ENCODE data around the gene C1QTNF8. TPM values are rescaled to one million over a fixed set of nuclear protein-coding genes. Genes with fewer than 3 reads are reported as not detected.
A peak's percentile ranks its signal among the peaks of the same experiment; 100 is the strongest.

The C1QTNF8 gene
- total RNA-seq, 1 donor from 2014 or later = not detected

DNA sequence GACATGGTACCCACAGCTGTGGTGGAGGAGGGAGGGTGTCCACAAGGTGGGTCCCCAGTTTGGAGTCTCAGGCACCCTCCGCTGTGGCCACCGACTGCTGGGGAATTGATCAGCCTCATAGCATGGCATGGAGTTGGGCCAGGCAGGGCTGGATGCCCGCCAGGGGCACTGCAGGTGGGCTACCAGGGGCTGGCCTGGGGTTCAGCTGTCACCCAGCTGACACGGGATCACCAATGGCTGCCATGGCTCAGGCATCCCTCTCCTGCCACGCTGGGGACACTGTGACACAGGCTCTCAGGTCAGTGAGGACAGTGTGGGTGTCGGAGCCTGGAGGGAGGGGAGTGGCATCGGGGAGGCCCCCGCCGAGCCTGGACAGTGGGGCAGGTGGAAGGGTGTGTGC is 43.3 kb downstream of the C1QTNF8 start:
- Mint-ChIP-seq H3K9me3 (no peaks in the 10 kb centered on the region), H3K4me1 (peaks cover 3% of the 10 kb centered on the region), H3K27me3 (ENCODE audit: insufficient read depth, low read depth) (peaks cover 10% of the 10 kb centered on the region), H3K36me3 (no peaks in the 10 kb centered on the region), H3K4me3 (no peak overlapping the region), H3K27ac (no peak overlapping the region)
- no peak overlapping the region for H3K4me3 ChIP-seq
- no peaks in the 10 kb centered on the region for H4K20me1 ChIP-seq (ENCODE audit: low read depth)
- no peaks in the 10 kb centered on the region for H3F3A ChIP-seq (ENCODE audit: low read depth)
- H2AFZ ChIP-seq (replicated peaks) = no peak overlapping the region
- no peaks in the 10 kb centered on the region for H3K27me3 ChIP-seq
- no peak for TF ChIP-seq EZH2 (IDR thresholded peaks at IDR 0.05)
- no peak for TF ChIP-seq EZH2phosphoT487 (IDR thresholded peaks at IDR 0.05)
- TF ChIP-seq, protein P1, sequence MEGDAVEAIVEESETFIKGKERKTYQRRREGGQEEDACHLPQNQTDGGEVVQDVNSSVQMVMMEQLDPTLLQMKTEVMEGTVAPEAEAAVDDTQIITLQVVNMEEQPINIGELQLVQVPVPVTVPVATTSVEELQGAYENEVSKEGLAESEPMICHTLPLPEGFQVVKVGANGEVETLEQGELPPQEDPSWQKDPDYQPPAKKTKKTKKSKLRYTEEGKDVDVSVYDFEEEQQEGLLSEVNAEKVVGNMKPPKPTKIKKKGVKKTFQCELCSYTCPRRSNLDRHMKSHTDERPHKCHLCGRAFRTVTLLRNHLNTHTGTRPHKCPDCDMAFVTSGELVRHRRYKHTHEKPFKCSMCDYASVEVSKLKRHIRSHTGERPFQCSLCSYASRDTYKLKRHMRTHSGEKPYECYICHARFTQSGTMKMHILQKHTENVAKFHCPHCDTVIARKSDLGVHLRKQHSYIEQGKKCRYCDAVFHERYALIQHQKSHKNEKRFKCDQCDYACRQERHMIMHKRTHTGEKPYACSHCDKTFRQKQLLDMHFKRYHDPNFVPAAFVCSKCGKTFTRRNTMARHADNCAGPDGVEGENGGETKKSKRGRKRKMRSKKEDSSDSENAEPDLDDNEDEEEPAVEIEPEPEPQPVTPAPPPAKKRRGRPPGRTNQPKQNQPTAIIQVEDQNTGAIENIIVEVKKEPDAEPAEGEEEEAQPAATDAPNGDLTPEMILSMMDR (IDR thresholded peaks at IDR 0.05) = no peak
- no peak overlapping the region for H3K9ac ChIP-seq
- no peak overlapping the region for H3K27ac ChIP-seq
- no peak overlapping the region for H3K4me2 ChIP-seq
- no peaks in the 10 kb centered on the region for H3K36me3 ChIP-seq
- H3K9me3 ChIP-seq (ENCODE audit: low read depth) = no peaks in the 10 kb centered on the region
- no peaks in the 10 kb centered on the region for H3K79me2 ChIP-seq (ENCODE audit: low read depth)
- no peak for DNase-seq (ENCODE audit: low spot score)
- H3K4me1 ChIP-seq = peaks cover 16% of the 10 kb centered on the region

DNA sequence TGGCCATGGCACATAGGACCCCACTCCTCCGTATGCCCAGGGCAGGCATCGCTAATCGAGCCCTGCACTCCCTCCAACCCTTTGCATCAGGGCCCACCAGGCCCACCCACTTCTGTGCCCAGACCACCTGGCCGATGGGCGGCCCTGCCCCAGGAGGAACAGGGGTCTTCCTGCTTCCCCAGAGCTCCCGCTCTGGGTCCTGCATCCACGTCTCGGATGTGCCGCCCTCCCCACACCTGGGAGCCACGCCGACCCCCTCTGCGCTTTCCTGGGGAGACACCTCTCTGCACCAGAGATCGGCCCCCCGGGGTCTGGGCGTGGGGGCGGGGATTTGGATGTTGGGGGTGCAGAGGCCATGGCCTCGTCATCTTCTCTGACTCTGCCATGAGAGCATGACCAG is 44.6 kb downstream of the C1QTNF8 start:
- Mint-ChIP-seq H3K4me3 (no peak overlapping the region), H3K4me1 (peaks cover 3% of the 10 kb centered on the region), H3K9me3 (no peaks in the 10 kb centered on the region), H3K27ac (no peak overlapping the region), H3K27me3 (ENCODE audit: insufficient read depth, low read depth) (peaks cover 10% of the 10 kb centered on the region), H3K36me3 (no peaks in the 10 kb centered on the region)
- no peak overlapping the region for H3K4me2 ChIP-seq
- H3K4me1 ChIP-seq = peaks cover 16% of the 10 kb centered on the region
- no peak overlapping the region for H3K9ac ChIP-seq
- no peak for TF ChIP-seq EZH2 (IDR thresholded peaks at IDR 0.05)
- TF ChIP-seq EZH2phosphoT487 (IDR thresholded peaks at IDR 0.05) = no peak
- TF ChIP-seq, protein P1 (IDR thresholded peaks at IDR 0.05) = no peak
- H3K36me3 ChIP-seq = no peaks in the 10 kb centered on the region
- H3K9me3 ChIP-seq (ENCODE audit: low read depth) = no peaks in the 10 kb centered on the region
- H3K27ac ChIP-seq = no peak overlapping the region
- H3K4me3 ChIP-seq = no peak overlapping the region
- no peak overlapping the region for H2AFZ ChIP-seq (replicated peaks)
- no peaks in the 10 kb centered on the region for H3K27me3 ChIP-seq
- H4K20me1 ChIP-seq (ENCODE audit: low read depth) = no peaks in the 10 kb centered on the region
- DNase-seq (ENCODE audit: low spot score) = no peak
- no peaks in the 10 kb centered on the region for H3K79me2 ChIP-seq (ENCODE audit: low read depth)
- H3F3A ChIP-seq (ENCODE audit: low read depth) = no peaks in the 10 kb centered on the region

DNA sequence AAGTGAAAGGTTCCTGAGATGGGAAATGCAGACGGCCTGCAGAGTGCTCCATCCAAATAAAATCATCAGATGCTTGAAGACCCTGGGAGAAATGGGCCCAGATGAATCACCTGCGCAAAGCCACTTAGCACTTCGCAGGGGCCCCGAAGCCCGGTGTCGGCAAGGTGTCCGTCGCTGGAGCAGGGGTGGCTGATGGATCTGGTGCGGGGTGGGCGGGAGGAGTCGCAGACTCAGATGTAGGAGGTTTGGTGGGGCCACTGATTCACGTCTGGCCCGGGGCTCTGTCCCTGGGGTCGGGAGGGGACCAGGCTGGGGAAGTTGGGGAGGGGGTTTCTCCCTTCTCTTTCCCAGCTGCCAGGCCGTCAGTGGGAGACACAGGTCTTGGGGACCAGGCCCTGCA is 45.1 kb downstream of the C1QTNF8 start:
- no peaks in the 10 kb centered on the region for H3F3A ChIP-seq (ENCODE audit: low read depth)
- Mint-ChIP-seq H3K9me3 (no peaks in the 10 kb centered on the region), H3K27me3 (ENCODE audit: insufficient read depth, low read depth) (peaks cover 10% of the 10 kb centered on the region), H3K4me3 (no peak overlapping the region), H3K27ac (peak overlapping the region; percentile 60), H3K36me3 (no peaks in the 10 kb centered on the region), H3K4me1 (peaks cover 3% of the 10 kb centered on the region)
- TF ChIP-seq EZH2phosphoT487 (IDR thresholded peaks at IDR 0.05) = no peak
- TF ChIP-seq, protein P1 (IDR thresholded peaks at IDR 0.05) = no peak
- no peak for TF ChIP-seq EZH2 (IDR thresholded peaks at IDR 0.05)
- H4K20me1 ChIP-seq (ENCODE audit: low read depth) = no peaks in the 10 kb centered on the region
- H3K9ac ChIP-seq = no peak overlapping the region
- H3K4me1 ChIP-seq = peaks cover 16% of the 10 kb centered on the region
- H3K4me2 ChIP-seq = no peak overlapping the region
- no peaks in the 10 kb centered on the region for H3K27me3 ChIP-seq
- H3K4me3 ChIP-seq = no peak overlapping the region
- H3K36me3 ChIP-seq = no peaks in the 10 kb centered on the region
- H2AFZ ChIP-seq (replicated peaks) = no peak overlapping the region
- H3K79me2 ChIP-seq (ENCODE audit: low read depth) = no peaks in the 10 kb centered on the region
- no peaks in the 10 kb centered on the region for H3K9me3 ChIP-seq (ENCODE audit: low read depth)
- no peak overlapping the region for H3K27ac ChIP-seq
- DNase-seq (ENCODE audit: low spot score) = no peak

Measured in neural progenitor cell (in vitro differentiated cells).